AG09309 (cell line): Measurements from ENCODE around the gene CEP85L.

Experiments used
- DNase-seq: peaks from one replicate; pipeline ENCODE4 v3.0.0-alpha.2; 2010; ENCODE audit warnings: low read depth
- H3K4me3 ChIP-seq: 2 replicates; pipeline ENCODE4 v1.5.1; 2011; ENCODE audit warnings: mild to moderate bottlenecking, low read depth, low read length, moderate library complexity; ENCODE audit not compliant: control insufficient read depth
- TF ChIP-seq, protein P1 (sequence below): IDR thresholded peaks from 2 replicates; pipeline ENCODE4 v1.5.1; 2011; ENCODE audit warnings: mild to moderate bottlenecking, low read depth, low read length, inconsistent platforms; ENCODE audit not compliant: insufficient read depth, control insufficient read depth; ENCODE audit errors: missing control alignments

The CEP85L gene

DNA sequence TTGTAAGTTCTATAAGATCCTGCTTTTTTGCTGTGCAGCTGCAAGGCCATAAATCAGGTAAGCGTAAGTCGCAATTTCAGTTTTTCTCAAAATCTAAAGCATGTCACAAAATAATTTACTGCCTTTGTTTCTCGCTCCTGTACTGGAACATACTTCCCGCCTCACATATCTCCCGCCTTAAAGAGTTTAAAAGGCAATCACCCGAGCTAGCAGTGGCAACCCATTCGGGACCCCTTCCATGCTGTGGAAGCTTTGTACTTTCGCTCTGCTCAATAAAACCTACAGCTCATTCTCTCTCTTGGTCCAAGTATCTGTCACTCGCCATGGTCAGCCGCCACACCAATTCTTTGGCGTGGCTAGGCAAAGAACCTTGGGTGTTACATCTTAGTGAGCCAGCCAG lies 34.0 kb downstream of the CEP85L start:
- no peak overlapping the region for H3K4me3 ChIP-seq
- no peak for DNase-seq
- TF ChIP-seq, protein P1, sequence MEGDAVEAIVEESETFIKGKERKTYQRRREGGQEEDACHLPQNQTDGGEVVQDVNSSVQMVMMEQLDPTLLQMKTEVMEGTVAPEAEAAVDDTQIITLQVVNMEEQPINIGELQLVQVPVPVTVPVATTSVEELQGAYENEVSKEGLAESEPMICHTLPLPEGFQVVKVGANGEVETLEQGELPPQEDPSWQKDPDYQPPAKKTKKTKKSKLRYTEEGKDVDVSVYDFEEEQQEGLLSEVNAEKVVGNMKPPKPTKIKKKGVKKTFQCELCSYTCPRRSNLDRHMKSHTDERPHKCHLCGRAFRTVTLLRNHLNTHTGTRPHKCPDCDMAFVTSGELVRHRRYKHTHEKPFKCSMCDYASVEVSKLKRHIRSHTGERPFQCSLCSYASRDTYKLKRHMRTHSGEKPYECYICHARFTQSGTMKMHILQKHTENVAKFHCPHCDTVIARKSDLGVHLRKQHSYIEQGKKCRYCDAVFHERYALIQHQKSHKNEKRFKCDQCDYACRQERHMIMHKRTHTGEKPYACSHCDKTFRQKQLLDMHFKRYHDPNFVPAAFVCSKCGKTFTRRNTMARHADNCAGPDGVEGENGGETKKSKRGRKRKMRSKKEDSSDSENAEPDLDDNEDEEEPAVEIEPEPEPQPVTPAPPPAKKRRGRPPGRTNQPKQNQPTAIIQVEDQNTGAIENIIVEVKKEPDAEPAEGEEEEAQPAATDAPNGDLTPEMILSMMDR, result no peak

DNA sequence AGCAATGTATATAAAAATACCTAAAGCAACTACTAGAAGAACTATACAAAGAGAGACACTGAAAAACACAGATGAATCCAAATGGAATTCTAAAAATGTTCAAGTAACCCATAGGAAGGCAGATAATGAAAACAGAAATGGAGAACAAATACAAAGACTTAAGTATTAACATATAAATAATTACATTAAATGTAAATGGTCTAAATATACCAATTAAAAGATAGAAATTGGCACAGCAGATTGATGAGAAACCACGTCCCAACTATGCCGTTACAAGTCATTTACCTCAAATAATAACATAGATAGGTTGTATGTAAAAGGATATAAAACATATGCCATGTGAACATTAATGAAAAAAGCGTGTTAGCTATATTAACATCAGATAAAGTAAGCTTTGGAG lies 40.1 kb downstream of the CEP85L start:
- DNase-seq, result no peak

DNA sequence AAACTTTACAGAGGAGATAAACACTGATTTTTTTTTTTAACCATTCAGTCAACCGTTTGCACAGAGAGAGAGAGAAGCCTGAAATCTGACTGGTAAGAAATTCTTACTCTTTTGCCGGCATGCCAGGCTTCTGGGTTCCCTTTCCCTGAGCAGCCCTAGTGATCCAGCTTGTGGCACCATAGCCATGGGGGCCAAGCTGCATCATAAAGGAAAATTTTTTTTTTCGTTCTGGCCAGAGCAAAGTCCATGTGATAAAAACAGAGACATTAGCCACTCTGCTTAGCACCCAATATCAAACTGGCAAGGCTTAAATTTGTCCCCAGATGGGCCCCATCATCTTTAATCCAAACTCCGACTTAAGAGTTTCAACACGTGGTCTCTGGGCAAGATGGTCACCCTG lies 44.5 kb downstream of the CEP85L start:
- H3K4me3 ChIP-seq, result no peak overlapping the region
- DNase-seq, result no peak
- TF ChIP-seq, protein P1, result no peak

More for the DNA sequence above, 40.1 kb downstream of the CEP85L start:
- TF ChIP-seq, protein P1, result no peak
- no peak overlapping the region for H3K4me3 ChIP-seq

DNA sequence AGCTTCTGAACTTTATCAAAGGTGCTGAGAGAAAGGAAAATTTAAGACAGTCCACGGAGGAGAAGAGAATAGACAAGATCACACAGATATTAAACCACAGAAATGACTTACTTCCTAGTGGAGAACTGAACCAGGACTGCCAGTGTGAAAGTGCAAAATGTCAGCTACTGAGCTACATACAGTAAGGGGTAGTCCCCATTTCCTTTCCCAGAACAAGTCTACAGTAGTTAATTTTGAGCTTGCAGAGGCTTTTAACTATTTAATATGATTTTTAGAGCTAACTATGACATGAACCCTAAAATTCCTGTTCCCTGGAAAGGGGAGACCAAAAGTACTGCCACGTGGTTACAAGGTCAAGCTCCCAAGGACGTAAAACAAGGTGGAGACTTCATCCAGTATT lies 45.1 kb downstream of the CEP85L start:
- TF ChIP-seq, protein P1, result no peak
- H3K4me3 ChIP-seq, result no peak overlapping the region
- no peak for DNase-seq

DNA sequence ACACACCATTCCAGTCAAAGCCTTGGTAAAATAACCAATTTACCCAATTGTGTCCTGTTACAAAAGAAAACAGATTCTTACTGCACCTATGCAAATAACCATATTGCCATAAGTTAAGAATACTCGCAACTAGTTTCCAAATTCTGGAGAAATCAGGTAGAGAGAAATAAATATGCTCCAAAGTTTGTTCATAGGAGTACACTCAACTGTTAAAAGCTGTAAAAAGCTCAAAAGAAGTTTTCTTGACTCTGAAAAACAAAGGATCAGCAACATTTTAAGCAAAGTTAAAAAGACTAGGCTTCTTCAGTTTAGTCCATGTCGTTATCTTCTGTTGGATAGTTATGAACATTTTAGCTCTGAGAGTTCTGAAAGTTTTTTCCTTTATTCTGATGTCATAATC lies 48.0 kb downstream of the CEP85L start:
- TF ChIP-seq, protein P1, result no peak
- no peak for DNase-seq
- H3K4me3 ChIP-seq, result no peak overlapping the region

DNA sequence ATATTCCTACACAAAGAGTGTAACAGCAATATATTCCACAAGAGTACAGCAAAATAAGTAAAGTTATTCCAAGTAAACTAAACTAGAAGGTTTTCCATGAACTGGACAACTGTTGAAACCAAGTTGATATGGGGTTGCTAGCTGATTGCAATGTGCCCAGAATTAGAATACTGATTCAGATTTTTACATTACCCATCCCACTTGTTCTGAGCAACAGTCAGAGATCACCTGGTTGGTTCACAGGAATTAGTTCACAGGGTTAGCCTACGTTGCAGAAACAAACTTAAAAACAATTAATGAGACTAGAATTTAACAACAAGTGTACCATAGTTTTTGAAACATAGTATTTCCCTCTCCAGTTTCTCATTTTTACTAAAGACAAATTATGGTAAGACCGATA lies 49.1 kb downstream of the CEP85L start:
- H3K4me3 ChIP-seq, result no peak overlapping the region
- TF ChIP-seq, protein P1, result no peak
- no peak for DNase-seq

DNA sequence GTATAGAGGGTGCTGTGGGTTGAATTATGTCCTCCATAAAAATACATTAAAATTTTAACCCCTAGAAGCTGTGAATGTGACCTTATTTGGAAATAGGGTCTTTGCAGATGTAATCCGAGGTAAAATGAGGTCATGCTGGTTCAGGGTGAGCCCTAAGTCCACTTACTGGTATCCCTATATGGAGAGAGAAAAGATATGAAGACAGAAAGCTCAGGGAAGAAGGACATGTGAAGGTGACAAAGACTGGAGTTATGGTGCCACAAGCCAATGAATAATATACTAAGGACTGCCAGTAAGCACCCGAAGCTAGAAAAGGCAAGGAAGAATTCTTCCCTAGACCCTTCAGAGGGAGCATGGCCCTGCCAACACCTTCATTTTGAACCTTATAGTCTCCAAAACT lies 53.1 kb downstream of the CEP85L start:
- TF ChIP-seq, protein P1, result no peak
- DNase-seq, result no peak
- no peak overlapping the region for H3K4me3 ChIP-seq
